Activated gamma-delta T cell (primary cell): ENCODE results near the gene TNFRSF1A.

Experiments
- DNase-seq: peaks from one replicate; lab custom pipeline; 2025; lab: John Stamatoyannopoulos, UW
- total RNA-seq, 2 donors: gene quantifications; one replicate each; lab custom pipeline; 2026; lab: John Stamatoyannopoulos, UW

Gene TNFRSF1A
- 60.3 to 69.1 reads per million in 2 donors for total RNA-seq

- DNase-seq, result no peak
These were observed at the start of gene TNFRSF1A for GRCh38 chr12:6341417-6342139. TNFRSF1A (minus strand) TSS chr12:6342076; CDS start chr12:6341814, 262 bp downstream.

GRCh38 chr12:6391013-6391412, 49.1 kb upstream of the TNFRSF1A start:
- DNase-seq, result no peak

GRCh38 chr12:6390084-6390799, 48.4 kb upstream of the TNFRSF1A start:
- no peak for DNase-seq

- DNase-seq, result no peak
These were observed 45.7 kb upstream of the TNFRSF1A start for GRCh38 chr12:6387541-6387940.

GRCh38 chr12:6386491-6386890, 44.6 kb upstream of the TNFRSF1A start:
- DNase-seq, result no peak

- DNase-seq, result no peak
These were observed 44.2 kb upstream of the TNFRSF1A start for GRCh38 chr12:6386038-6386437.

GRCh38 chr12:6384499-6385436, 42.9 kb upstream of the TNFRSF1A start:
- no peak for DNase-seq

- DNase-seq, result no peak
These were observed 42.0 kb upstream of the TNFRSF1A start, which contains the start of gene LTBR for GRCh38 chr12:6383572-6384498. LTBR (plus strand) TSS chr12:6384162; CDS start chr12:6384359, 197 bp downstream.

GRCh38 chr12:6382982-6383381, 41.1 kb upstream of the TNFRSF1A start:
- no peak for DNase-seq

GRCh38 chr12:6382371-6382770, 40.5 kb upstream of the TNFRSF1A start:
- no peak for DNase-seq

- DNase-seq, result no peak
These were observed 38.6 kb upstream of the TNFRSF1A start for GRCh38 chr12:6380141-6381121.

- no peak for DNase-seq
These were observed 37.0 kb upstream of the TNFRSF1A start for GRCh38 chr12:6378709-6379472.

GRCh38 chr12:6377667-6377994, 35.8 kb upstream of the TNFRSF1A start:
- no peak for DNase-seq

GRCh38 chr12:6376870-6377666, 35.2 kb upstream of the TNFRSF1A start:
- no peak for DNase-seq

GRCh38 chr12:6376079-6376869, 34.4 kb upstream of the TNFRSF1A start:
- DNase-seq, result no peak

- DNase-seq, result no peak
These were observed 33.6 kb upstream of the TNFRSF1A start, which contains the start of gene SCNN1A for GRCh38 chr12:6375269-6376078. SCNN1A (minus strand) TSS chr12:6375563; CDS start chr12:6374783, 780 bp downstream.
